Measurements from ENCODE around the gene NCBP1. TPM values are rescaled to one million over a fixed set of nuclear protein-coding genes. Genes with fewer than 3 reads are reported as not detected.

Gene NCBP1
- polyA plus RNA-seq, 2 of the 4 experiments (the other 2 are of a cell fraction), result 31.8 to 48.2 TPM

GRCh38 chr9:97673922-97674321 lies 40.3 kb downstream of the NCBP1 start:
- ChIA-PET POLR2A (no interaction called here), CTCF (interaction anchor here (1.0 kb wide), 1 partner anchor 226 kb away, joined by 3 read pairs; no protein-coding TSS in a partner anchor)
- Histone ChIP-seq H3K4me2 (no peak overlapping the region), H3K27ac (no peak overlapping the region), H3K9me3 (no peaks in the 10 kb centered on the region), H3K4me1 (no peaks in the 10 kb centered on the region), H3K4me3 (no peak overlapping the region)
- no peak for DNase-seq (ENCODE audit: low read depth in 1 of 2, low spot score in 1 of 2)
- TF ChIP-seq PHF8 (IDR thresholded peaks at IDR 0.05; ENCODE audit: borderline replicate concordance, low read depth) (no peak), CHD2 (IDR thresholded peaks at IDR 0.05; ENCODE audit: low read length, partially characterized antibody) (no peak), HMGXB4 (CRISPR knock-in tag; IDR thresholded peaks at IDR 0.05; ENCODE audit: borderline replicate concordance) (no peak), ZSCAN20 (CRISPR knock-in tag; IDR thresholded peaks at IDR 0.05) (no peak), JUN (IDR thresholded peaks at IDR 0.05) (no peak), TP53 (CRISPR knock-in tag; IDR thresholded peaks at IDR 0.05) (no peak), CHD4 (IDR thresholded peaks at IDR 0.05; ENCODE audit: borderline replicate concordance) (no peak), HES2 (IDR thresholded peaks at IDR 0.05) (no peak), CBX8 (IDR thresholded peaks at IDR 0.05) (no peak), RFX5 (IDR thresholded peaks at IDR 0.05) (no peak), RARB (CRISPR knock-in tag; IDR thresholded peaks at IDR 0.05) (no peak), RCOR1 (IDR thresholded peaks at IDR 0.05; ENCODE audit: low read depth, low read length) (no peak), ATOH8 (CRISPR knock-in tag; IDR thresholded peaks at IDR 0.05; ENCODE audit: low read depth) (no peak), ZNF302 (CRISPR knock-in tag; IDR thresholded peaks at IDR 0.05) (no peak), HDAC2 (IDR thresholded peaks at IDR 0.05) (no peak), HEYL (CRISPR knock-in tag; IDR thresholded peaks at IDR 0.05) (no peak)
- FAIRE-seq, result no peak
- ATAC-seq, result no peak
- 92% methylated on average over 3 of the region's 3 CpGs for WGBS (ENCODE audit: missing lambda C conversion rate)

- CTCF ChIA-PET, result interaction anchor here (1.2 kb wide), 1 partner anchor 247 kb away, joined by 3 read pairs; the partner anchor contains the start of gene TRMO
- no peak overlapping the region for H3K27ac ChIP-seq
- TF ChIP-seq SREBF2 (IDR thresholded peaks at IDR 0.05) (no peak), MYC (IDR thresholded peaks at IDR 0.05; ENCODE audit: borderline replicate concordance, low read length) (no peak), KDM1A (IDR thresholded peaks at IDR 0.05; ENCODE audit: low read depth) (no peak), TFCP2L1 (CRISPR knock-in tag; IDR thresholded peaks at IDR 0.05) (no peak), EHF (CRISPR knock-in tag; IDR thresholded peaks at IDR 0.05) (no peak), ZC3H11A (IDR thresholded peaks at IDR 0.05) (no peak), GATA3 (IDR thresholded peaks at IDR 0.05; ENCODE audit: borderline replicate concordance) (no peak), BHLHE40 (IDR thresholded peaks at IDR 0.05; ENCODE audit: low read depth, low read length) (no peak), NPAS2 (CRISPR knock-in tag; IDR thresholded peaks at IDR 0.05; ENCODE audit: borderline replicate concordance) (no peak), USF2 (IDR thresholded peaks at IDR 0.05) (no peak), ESRRA (IDR thresholded peaks at IDR 0.05; ENCODE audit: borderline replicate concordance, low read length) (no peak)
- H3K4me2 ChIP-seq, result no peak overlapping the region
- POLR2A ChIA-PET, result interaction anchor here (0.7 kb wide), 1 partner anchor 42 kb away, joined by 3 read pairs; the partner anchor contains the start of genes NCBP1 and TSTD2
- 80% methylated on average over 3 of the region's 3 CpGs for WGBS (ENCODE audit: missing lambda C conversion rate)
- no peaks in the 10 kb centered on the region for H3K4me1 ChIP-seq
- ATAC-seq (no peak), FAIRE-seq (no peak), DNase-seq (ENCODE audit: low read depth in 1 of 2, low spot score in 1 of 2) (no peak)
- H3K4me3 ChIP-seq, result no peak overlapping the region
- H3K9me3 ChIP-seq, result no peaks in the 10 kb centered on the region
These were observed 42.0 kb downstream of the NCBP1 start for GRCh38 chr9:97675655-97676054.

Measured in A549 (cell line).